HG02973 (cell line): ENCODE measurements around the gene CLNK.

Experiments used
- ATAC-seq: cut with Tn5 transposase; IDR thresholded peaks from one replicate; pipeline ENCODE4 v1.9.1; 2021; ENCODE audit warnings: moderate library complexity; ENCODE audit not compliant: unreplicated experiment

Gene CLNK

DNA sequence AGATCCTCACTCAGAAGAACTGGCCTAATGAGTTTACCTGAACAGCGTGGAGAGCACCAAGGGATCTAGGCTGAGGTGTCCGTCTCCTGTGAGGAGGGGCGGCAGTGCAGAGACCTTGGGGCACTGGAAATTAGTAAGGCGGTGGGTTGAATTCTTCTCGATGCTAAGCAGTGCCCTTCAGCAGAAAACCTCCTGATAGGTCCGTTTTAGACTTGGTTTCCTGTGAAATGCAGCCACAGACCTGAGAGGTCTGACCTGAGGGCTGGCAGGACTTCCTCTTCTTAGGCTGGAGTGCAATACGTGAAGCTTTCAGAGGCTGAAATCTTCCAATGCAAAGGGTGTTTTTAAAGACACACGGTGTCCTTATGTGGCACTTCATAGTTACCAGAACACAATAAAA is at the start of gene CLNK:
CLNK (minus strand) TSS at position 138 of the 400 bp plus-strand sequence. CDS start 16,899 bp downstream, outside the sequence.
- peak; percentile 70 for ATAC-seq

- no peak for ATAC-seq
Measured at GRCh38 chr4:10733481-10734062, 49.0 kb upstream of the CLNK start.

GRCh38 chr4:10732914-10733415 is 48.4 kb upstream of the CLNK start:
- ATAC-seq: no peak

DNA sequence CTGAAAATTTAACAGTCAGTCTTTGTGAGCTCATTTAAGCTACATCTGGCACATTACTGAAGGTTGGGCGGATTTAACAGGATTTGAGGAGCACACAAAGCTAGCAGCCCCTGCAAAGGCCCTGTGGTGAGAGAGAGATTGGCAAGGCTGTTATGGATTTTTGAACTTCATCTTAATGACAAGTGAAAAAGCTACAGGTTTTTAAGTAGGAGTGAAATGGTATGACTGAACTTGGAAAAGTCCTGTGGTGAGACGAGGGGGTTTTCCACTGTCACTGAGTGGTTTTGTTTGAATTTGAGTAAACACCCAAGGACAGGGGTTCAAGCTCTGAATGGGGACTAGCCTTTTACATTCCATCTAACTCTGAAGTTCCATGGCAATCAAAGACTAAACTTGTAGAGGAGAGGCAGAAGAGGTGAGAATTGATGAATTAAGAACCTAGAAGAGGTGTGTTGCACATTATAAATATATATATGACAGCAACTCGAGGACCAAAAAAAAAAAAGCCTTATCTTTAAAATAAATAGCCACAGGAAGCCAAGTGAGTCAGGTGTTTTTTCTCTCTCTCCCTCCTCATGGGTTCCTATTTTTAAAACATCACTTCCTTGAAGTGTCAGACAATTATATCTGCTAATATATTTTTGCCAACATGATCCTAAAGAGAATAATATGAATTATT is 47.8 kb upstream of the CLNK start:
- peak; percentile 29 for ATAC-seq

GRCh38 chr4:10731690-10732089 is 47.1 kb upstream of the CLNK start:
- no peak for ATAC-seq

- no peak for ATAC-seq
Measured at GRCh38 chr4:10731162-10731561, 46.6 kb upstream of the CLNK start.

DNA sequence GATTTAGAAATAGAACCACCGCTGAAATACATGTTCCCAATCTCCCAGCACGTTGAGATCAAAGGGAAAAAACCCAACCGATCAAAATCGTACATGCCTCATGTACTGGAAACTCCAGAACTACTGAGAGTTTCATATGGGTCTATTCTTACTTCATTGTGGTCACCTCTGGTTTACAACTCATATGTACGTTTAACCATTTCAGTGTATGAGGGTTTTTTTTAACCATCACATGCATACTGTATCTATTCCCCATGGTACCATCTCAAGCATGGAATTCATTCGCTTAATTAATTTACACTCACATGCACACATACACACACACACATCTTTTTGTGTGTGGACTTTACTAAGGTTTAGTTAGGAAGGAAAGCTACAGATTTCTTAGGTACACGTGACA is 46.0 kb upstream of the CLNK start:
- ATAC-seq: peak; percentile 49

GRCh38 chr4:10730019-10730418 is 45.5 kb upstream of the CLNK start:
- ATAC-seq: peak; percentile 33

DNA sequence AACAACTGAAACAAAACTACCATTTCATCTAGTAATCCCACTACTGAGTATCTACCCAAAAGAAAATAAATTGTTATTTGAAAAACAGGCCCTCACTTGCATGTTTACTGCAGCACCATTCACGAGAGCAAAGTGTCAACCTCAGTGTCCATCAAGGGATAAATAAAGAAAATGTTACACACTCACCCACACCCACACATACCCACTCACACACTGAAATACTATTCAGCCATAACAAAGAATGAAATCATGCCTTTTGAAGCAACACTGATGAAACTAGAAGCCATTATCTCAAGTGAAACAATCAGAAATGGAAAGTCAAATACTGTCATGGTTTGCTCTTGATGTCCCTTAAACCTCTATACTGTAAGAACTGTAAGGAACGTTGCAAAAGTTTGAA is 44.8 kb upstream of the CLNK start:
- ATAC-seq: no peak

- no peak for ATAC-seq
Measured at GRCh38 chr4:10728016-10728415, 43.4 kb upstream of the CLNK start.

GRCh38 chr4:10727140-10727880 is 42.7 kb upstream of the CLNK start:
- ATAC-seq: no peak

GRCh38 chr4:10722957-10723356 is 38.4 kb upstream of the CLNK start:
- ATAC-seq: peak; percentile 89

DNA sequence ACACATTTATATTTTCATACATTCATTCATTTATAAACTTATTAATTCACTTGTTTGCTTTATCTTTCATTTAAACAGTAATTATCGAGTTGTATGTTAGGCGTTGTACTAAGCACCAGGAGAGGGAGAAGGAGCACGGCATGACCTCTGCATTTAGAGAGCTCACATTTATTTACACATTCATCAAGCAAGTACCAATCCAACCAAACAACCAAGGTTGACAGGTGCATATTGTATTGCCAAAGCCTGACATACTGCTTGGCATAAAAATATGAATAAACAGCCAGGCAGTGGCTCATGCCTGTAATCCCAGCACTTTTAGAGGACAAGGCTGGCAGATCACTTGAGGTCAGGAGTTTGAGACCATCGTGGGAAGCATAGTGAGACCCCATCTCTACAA is 37.0 kb upstream of the CLNK start:
- no peak for ATAC-seq

- ATAC-seq: no peak
Measured at GRCh38 chr4:10716163-10716562, 31.6 kb upstream of the CLNK start.

DNA sequence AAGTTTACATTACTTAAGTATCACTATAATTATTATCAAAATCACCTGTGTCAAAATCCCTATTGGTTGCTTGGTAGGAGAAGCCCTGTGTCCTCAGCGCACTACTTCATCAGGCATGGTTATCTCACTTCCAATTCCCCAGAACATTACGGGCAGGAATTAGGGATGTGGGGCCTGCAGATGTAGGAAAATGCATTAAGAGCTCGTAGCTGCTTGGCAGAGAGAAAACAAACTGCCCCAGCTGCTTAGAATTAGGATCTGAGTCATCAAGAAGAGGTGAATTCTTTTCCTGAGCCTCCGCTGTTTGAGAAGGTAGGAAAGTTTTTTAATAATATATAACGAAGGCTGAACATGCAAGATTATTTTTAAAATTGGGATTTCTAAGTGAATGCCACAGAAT is 31.1 kb upstream of the CLNK start:
- no peak for ATAC-seq

GRCh38 chr4:10715135-10715534 is 30.6 kb upstream of the CLNK start:
- ATAC-seq: no peak

GRCh38 chr4:10713591-10713990 is 29.0 kb upstream of the CLNK start:
- ATAC-seq: no peak

- no peak for ATAC-seq
Measured at GRCh38 chr4:10706236-10706635, 21.7 kb upstream of the CLNK start.

GRCh38 chr4:10704430-10704810 is 19.9 kb upstream of the CLNK start:
- ATAC-seq: no peak

DNA sequence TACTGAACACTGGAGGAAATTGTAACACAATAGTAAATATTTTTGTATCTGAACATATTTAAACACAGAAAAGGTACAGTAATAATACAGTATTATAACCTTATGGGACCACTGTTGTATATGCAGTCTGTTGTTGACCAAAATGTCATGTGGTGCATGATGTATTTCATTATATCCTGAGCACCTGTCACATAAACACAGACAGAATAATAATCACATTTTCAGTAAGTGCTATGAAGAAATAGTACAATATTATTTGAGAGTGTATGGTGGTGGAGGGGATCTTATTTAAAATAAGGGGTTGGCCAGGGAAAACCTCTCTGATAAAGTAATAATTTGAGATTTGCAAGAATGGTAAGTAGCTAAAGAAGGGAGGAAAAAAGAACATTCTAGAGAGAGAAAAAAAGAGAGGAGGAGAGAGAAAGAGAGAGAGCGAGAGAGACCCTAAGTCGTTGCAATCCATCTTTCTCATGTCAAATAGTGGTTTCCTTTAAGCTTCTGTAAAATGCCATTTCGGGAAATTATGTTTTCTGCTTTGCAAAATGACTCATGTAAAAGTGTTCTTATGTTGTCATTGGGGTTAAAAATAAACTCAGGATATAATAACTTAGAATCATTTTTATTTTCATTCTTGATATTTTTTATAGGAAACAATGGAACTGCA is 19.3 kb upstream of the CLNK start:
- ATAC-seq: no peak

GRCh38 chr4:10703156-10703555 is 18.6 kb upstream of the CLNK start:
- no peak for ATAC-seq
